EL (cell line): ENCODE measurements around the gene AKAP6.
A peak's percentile ranks its signal among the peaks of the same experiment; 100 is the strongest.

Experiments used
- DNase-seq: peaks from one replicate; pipeline ENCODE4 v3.0.0-alpha.2; 2016

AKAP6 gene

DNA sequence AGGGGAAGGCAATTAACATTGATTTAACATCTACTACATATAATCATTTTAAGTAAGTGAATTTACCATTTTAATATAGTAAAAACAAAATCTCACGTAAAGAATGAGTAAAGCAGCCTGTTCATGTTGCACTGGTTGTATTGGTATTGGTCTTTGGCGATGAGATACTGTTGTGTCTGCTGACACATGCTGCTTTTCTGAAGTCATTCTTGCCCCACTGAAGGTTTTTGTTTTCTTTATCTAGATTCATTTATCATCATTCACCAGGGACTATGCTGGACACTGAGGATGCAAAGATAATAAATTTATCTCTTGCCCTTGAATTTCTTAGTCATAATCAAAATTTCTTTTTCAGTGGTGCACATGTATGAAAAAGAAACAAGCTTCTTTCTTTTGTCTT is 363.3 kb downstream of the AKAP6 start:
- no peak for DNase-seq

- peak; percentile 10 for DNase-seq
These were observed 364.0 kb downstream of the AKAP6 start for GRCh38 chr14:32693114-32693513.

GRCh38 chr14:32694795-32695449 is 365.8 kb downstream of the AKAP6 start:
- no peak for DNase-seq

- no peak for DNase-seq
These were observed 367.4 kb downstream of the AKAP6 start for GRCh38 chr14:32696325-32697091.

- no peak for DNase-seq
These were observed 368.0 kb downstream of the AKAP6 start for GRCh38 chr14:32697114-32697513.

DNA sequence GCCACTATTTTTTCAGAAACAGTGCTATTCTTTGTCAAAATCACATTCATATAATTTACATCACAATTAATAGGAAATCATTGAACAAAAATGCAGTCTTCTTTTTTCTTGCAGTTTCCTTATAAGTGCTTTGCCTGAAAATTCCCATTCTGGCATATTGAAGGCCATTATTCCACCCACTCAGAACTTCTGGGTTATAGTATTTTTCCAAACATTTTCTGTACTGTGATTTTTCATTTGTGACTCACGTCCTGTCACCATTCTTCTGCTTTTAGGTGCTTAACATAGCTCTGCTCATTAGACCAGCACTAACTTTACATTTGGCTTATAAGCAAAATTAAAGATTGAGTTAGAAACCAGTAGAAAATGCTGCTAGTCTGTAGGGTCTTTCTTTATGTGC is 368.6 kb downstream of the AKAP6 start:
- DNase-seq: peak; percentile 61

DNA sequence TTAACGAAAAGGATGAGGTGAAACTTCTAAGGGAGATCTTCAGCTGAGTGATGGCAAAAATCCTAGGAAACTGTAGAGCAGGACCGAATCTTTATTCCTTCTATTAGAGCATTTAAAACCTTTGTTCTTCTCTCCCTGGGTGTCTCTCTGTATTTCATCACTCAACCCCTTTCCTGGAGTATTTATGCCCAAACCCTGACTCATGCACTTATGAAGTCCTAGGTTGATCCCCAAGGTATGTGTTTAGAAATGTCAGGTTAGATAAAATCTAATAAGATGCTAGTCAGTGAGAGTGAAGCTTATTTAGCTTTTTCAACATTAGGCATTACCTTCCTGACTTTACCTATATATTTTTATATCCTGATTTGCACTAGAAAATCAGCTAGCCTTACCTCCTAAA is 369.7 kb downstream of the AKAP6 start:
- DNase-seq: no peak

GRCh38 chr14:32701475-32701874 is 372.4 kb downstream of the AKAP6 start:
- DNase-seq: no peak

GRCh38 chr14:32702088-32702487 is 373.0 kb downstream of the AKAP6 start:
- DNase-seq: no peak

GRCh38 chr14:32702562-32702961 is 373.5 kb downstream of the AKAP6 start:
- DNase-seq: no peak

- no peak for DNase-seq
These were observed 374.1 kb downstream of the AKAP6 start for GRCh38 chr14:32703183-32703621.

DNA sequence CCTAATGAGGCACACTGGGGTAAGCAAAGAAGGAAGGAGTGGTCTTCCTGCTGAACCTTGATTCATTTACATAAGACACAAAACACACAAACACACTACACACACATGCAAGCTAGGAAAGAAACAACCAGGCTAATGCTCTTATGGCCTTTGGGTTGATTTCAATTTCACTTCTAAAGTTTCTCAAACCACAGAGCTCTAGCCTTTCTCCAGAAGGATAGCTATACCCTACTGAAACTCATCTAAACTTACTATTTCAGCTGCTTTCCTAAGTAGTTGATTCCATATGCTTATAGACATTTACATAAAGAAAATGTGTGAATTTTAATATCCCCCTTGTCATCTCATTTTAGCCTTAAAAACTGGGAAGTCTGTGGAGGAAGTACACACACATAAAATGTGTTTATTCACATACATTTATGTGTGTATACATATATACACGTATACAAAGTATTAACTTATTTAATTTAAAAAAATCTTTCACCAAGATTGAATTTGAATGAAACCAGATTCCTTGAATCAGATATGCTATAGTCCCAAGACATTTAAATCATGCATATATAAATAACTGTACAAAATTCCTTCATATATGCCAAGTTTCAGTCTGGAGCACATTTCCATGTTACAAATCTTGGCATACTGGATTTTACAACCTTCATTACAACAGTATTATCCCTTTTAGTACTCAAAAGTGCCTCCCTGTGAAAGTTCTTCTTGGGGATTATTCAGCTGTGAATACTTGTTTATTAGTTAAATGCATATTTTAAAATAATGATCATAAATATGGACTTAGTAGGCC is 377.8 kb downstream of the AKAP6 start:
- DNase-seq: no peak

DNA sequence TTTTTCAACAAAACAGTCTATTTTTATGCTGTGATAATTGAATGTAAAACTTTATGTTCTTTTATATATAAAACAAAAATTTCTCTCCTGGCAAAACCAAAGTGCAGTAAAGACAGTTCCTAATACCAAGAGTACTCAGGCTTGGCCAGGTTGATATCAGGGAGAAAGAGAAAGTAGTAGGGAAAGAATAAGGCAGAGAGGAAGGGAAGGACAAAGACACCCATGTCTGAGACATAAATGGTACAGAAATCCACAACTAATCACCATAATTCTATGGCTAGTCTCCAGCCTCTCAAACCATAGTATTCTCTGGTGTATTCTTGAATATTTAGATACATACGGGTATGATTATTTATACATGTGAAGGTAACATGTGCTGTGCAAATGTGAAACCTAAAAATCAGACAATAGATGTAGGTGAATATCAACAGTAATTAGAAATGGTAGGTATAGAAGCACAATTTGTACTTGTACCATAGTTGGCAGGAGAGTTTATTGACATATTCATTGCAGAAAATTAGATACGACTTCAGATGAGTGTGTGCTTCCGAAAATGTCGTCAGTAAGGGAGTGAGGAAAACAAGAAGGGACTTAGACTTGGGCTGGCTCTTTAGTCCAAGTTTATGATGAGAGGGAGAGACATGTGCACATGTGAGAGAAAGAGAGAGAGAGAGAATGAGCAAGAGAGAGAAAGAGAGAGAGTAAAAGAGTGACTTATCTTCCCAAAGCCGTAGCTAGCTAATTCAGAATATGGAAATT is 378.8 kb downstream of the AKAP6 start:
- no peak for DNase-seq

DNA sequence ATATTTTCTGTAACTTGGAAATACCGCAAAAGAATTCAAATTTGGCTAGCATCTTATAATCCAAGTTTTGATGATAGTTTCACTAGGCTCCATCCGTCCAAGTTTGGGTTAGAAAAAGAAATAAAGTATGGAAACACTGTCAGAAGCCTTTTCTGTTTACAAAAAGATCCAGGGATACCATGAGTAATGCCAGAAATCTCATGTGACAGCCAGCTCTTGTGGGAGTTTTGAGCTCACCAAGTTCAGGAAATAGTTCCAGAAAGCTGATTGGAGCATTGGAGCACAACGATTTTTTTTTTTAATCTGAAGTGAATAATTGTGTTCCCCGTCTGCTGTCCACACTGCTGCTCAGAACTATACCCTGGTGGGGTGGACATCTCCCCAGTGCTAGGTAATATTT is 379.9 kb downstream of the AKAP6 start:
- peak; percentile 56 for DNase-seq

GRCh38 chr14:32710231-32710671 is 381.2 kb downstream of the AKAP6 start:
- DNase-seq: no peak

GRCh38 chr14:32710731-32711680 is 381.9 kb downstream of the AKAP6 start:
- DNase-seq: peak; percentile 48

- no peak for DNase-seq
These were observed 384.8 kb downstream of the AKAP6 start for GRCh38 chr14:32713856-32714255.

DNA sequence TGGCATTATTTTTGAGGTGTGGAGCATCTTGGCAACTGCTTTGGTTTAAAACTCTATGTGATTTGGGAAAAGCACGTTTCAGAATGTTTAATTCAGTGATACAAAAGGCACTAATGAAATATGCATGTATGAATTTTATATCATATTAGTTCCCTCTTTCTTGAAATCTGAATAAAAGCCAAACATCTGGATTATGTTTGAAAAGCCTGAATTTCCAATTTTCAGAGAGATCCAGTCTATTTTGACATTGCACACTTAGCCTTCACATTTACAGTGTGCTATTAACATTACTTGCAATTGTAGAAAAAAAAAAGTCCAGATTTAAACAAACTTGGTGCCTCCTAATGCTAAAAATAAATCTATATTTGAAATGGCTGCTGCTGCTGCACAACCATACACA is 390.5 kb downstream of the AKAP6 start:
- no peak for DNase-seq

GRCh38 chr14:32720927-32721326 is 391.8 kb downstream of the AKAP6 start:
- peak; percentile 62 for DNase-seq

DNA sequence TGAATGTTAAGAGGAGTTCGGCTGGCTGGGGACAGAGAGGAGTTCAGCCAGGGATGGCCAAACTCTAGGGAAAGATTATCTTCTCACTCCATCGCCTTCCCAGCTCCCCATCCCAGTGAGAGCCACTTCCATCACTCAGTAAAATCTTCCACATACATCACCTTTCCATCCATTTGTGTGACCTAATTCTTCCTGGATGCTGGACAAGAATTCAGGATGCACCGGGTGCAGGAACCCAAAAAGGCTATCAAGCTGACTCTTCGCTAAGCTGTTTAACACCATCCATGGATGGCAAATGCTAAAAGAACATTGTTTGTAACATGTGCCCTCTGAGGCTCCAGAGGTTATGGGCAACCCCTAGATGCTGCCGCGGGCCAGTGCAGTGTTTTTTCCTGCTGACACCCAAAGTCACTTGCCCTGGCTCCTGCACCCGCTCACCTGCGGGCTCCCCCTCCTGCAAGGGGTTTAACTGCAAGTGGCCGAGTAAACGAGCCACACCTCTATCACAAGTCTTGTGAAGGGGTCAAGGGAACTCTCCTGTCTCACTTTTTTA is 393.6 kb downstream of the AKAP6 start:
- no peak for DNase-seq

GRCh38 chr14:32724867-32725471 is 395.9 kb downstream of the AKAP6 start:
- DNase-seq: peak; percentile 75
